OCI-LY7 (cell line): ENCODE results near the gene TRABD2B. TPM values are rescaled to one million over a fixed set of nuclear protein-coding genes. Genes with fewer than 3 reads are reported as not detected.

Experiments used
- BruUV-seq: library from RNA; stranded (reverse); fragments of 400-500 nt; replicated peaks from 2 replicates; lab custom pipeline; 2021; lab: Mats Ljungman, UMichigan
- CTCF ChIA-PET: fragments of 300-600 bp; sonication (Branson Sonifier 250); formaldehyde crosslinking; loops from one replicate; lab custom pipeline; 2022; ENCODE audit warnings: antibody characterized with exemption; ENCODE audit not compliant: unreplicated experiment; lab: Charles Lee
- POLR2A ChIA-PET: fragments of 300-600 bp; sonication (Branson Sonifier 250); formaldehyde crosslinking; loops from one replicate; lab custom pipeline; 2022; ENCODE audit warnings: antibody characterized with exemption; lab: Charles Lee
- DNase-seq: peaks from one replicate; pipeline ENCODE4 v3.0.0-alpha.2; 2015; ENCODE audit warnings: low spot score
- H2AFZ ChIP-seq: fragments of 200-600 bp; sonication (generic), shearing (Covaris generic); 2 replicates; pipeline ENCODE4 v1.6.1; 2014; ENCODE audit warnings: mild to moderate bottlenecking, antibody characterized with exemption, low read length, moderate library complexity
- H3K27ac ChIP-seq: fragments of 200-600 bp; sonication (generic); 2 replicates; pipeline ENCODE4 v1.5.1; 2014; ENCODE audit warnings: mixed run types, low read depth, mild to moderate bottlenecking, moderate library complexity, low read length, inconsistent platforms; ENCODE audit not compliant: poor library complexity, severe bottlenecking
- H3K36me3 ChIP-seq: fragments of 200-600 bp; sonication (generic); 2 replicates; pipeline ENCODE4 v1.6.1; 2014; ENCODE audit warnings: mild to moderate bottlenecking, antibody characterized with exemption, low read length, moderate library complexity, mixed read lengths; ENCODE audit not compliant: insufficient read depth
- H3K4me1 ChIP-seq: fragments of 200-600 bp; sonication (generic); 2 replicates; pipeline ENCODE4 v1.5.1; 2014; ENCODE audit warnings: mild to moderate bottlenecking, low read length; ENCODE audit not compliant: insufficient read depth, poor library complexity, severe bottlenecking
- H3K4me2 ChIP-seq: fragments of 200-600 bp; sonication (generic); 2 replicates; pipeline ENCODE4 v1.6.1; 2014; ENCODE audit warnings: mild to moderate bottlenecking, low read length
- H3K4me3 ChIP-seq: fragments of 200-600 bp; sonication (generic); 2 replicates; pipeline ENCODE4 v1.5.1; 2014; ENCODE audit warnings: mild to moderate bottlenecking, low read depth, low read length; ENCODE audit not compliant: poor library complexity, severe bottlenecking
- H3K79me2 ChIP-seq: fragments of 200-600 bp; sonication (generic); 2 replicates; pipeline ENCODE4 v1.6.1; 2016; ENCODE audit warnings: low read depth, mild to moderate bottlenecking, low read length, moderate library complexity, mixed read lengths; ENCODE audit not compliant: insufficient read depth
- H3K9me2 ChIP-seq: fragments of 200-600 bp; sonication (generic); 2 replicates; pipeline ENCODE4 v1.6.1; 2016; ENCODE audit warnings: mild to moderate bottlenecking, low read length, mixed read lengths; ENCODE audit not compliant: insufficient read depth
- H3K9me3 ChIP-seq: fragments of 200-600 bp; sonication (generic); 2 replicates; pipeline ENCODE4 v1.6.1; 2014; ENCODE audit warnings: mild to moderate bottlenecking, mixed run types, low read length, mixed read lengths
- H4K20me1 ChIP-seq: fragments of 200-600 bp; sonication (generic); 2 replicates; pipeline ENCODE4 v1.6.1; 2014; ENCODE audit warnings: mild to moderate bottlenecking, antibody characterized with exemption, low read length, moderate library complexity, mixed read lengths; ENCODE audit not compliant: insufficient read depth
- EZH2phosphoT487 ChIP-seq: fragments of 200-600 bp; sonication (generic); IDR thresholded peaks from 2 replicates; pipeline ENCODE4 v1.6.1; 2018; ENCODE audit warnings: low read depth, borderline replicate concordance, mild to moderate bottlenecking, mixed run types, antibody characterized with exemption, low read length, moderate library complexity, mixed read lengths
- intact Hi-C: fragments of 100-400 bp; cut with micrococcal nuclease; formaldehyde crosslinking; loops from one replicate; pipeline ENCODE4 v1.10.0; 2022; ENCODE audit not compliant: unreplicated experiment
- total RNA-seq, 2 experiments: library from RNA; depleted of rRNA in 1 of 2; stranded (reverse); fragments of >200 nt in 1 of 2; shearing (Covaris generic) in 1 of 2; gene quantifications; 2 replicates each; pipeline ENCODE4 v1.2.3, GENCODE V29; 2014 to 2022
- TF ChIP-seq, protein P1 (sequence below): fragments of 200-600 bp; sonication (generic); conservative IDR thresholded peaks from 2 replicates; pipeline ENCODE4 v1.5.1; 2014; ENCODE audit warnings: mild to moderate bottlenecking, antibody characterized with exemption, low read length, moderate library complexity, mixed read lengths

TRABD2B gene
- total RNA-seq, 2 experiments from 2014 or later = not detected

DNA sequence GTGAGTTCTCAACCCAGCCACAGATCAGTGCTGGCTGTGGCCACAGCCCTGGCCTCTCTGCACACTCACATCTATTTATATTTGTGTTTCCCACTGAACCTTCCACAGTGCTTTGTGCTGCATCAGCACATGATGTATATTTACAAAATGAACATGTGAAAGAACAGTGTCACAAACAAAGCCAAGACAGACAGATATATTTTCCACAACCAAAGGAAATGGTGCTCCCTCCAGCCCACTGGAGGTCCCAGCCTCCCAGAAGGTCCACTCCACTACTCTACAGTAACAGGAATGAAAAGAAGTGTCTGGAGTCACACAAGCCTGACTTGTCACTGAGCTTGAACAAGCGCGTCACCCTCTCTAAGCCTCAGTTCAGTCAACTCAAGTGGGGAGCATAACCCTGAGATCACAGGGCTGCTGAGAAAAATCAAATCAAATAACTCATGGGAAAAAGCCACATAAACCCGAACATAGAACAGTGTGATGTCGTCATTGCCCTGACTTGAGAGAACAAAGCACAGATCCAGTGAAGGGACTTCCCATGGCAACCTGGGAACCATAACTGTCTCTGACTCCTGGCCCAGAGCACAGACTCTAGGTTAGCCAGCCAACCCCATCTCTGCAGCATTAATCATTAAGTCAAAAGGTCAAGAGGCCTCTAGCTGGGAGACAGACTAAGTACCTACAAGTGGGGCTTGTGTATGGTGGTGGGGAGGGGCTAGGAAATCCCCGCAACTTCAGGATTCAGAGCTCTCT, 121.2 kb downstream of the TRABD2B start:
- no peak overlapping the region for H3K4me3 ChIP-seq
- H3K79me2 ChIP-seq = no peaks in the 10 kb centered on the region
- intact Hi-C loops = no loop called here
- CTCF ChIA-PET = no interaction called here
- no peaks in the 10 kb centered on the region for H3K4me1 ChIP-seq
- no peaks in the 10 kb centered on the region for H3K36me3 ChIP-seq
- TF ChIP-seq, protein P1, sequence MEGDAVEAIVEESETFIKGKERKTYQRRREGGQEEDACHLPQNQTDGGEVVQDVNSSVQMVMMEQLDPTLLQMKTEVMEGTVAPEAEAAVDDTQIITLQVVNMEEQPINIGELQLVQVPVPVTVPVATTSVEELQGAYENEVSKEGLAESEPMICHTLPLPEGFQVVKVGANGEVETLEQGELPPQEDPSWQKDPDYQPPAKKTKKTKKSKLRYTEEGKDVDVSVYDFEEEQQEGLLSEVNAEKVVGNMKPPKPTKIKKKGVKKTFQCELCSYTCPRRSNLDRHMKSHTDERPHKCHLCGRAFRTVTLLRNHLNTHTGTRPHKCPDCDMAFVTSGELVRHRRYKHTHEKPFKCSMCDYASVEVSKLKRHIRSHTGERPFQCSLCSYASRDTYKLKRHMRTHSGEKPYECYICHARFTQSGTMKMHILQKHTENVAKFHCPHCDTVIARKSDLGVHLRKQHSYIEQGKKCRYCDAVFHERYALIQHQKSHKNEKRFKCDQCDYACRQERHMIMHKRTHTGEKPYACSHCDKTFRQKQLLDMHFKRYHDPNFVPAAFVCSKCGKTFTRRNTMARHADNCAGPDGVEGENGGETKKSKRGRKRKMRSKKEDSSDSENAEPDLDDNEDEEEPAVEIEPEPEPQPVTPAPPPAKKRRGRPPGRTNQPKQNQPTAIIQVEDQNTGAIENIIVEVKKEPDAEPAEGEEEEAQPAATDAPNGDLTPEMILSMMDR = no peak
- TF ChIP-seq EZH2phosphoT487 = no peak
- no peak overlapping the region for H3K27ac ChIP-seq
- no peaks in the 10 kb centered on the region for H3K9me3 ChIP-seq
- POLR2A ChIA-PET = no interaction called here
- no peak overlapping the region for H2AFZ ChIP-seq
- H3K4me2 ChIP-seq = no peak overlapping the region
- H4K20me1 ChIP-seq = no peaks in the 10 kb centered on the region
- DNase-seq = no peak
- no TSS peak for BruUV-seq
- H3K9me2 ChIP-seq = no peaks in the 10 kb centered on the region

DNA sequence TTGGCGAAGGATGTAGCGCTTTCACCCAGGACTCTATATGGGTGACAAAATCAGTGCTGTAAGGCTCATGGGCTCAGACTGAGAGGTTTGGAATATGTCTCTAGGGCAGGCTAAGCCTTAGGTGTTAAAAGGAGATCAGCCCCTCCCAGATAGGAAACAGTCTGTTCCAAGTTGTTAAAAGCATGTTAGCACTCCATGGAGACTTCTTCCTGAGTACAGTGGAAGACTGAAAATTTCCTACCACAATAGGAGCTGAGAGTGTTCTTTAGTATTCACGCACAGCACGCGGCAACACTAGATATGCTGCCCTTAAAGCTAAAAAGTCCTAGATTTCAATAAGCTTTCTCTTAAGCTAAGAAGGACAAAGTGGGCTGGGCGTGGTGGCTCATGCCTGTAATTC, 122.1 kb downstream of the TRABD2B start:
- Histone ChIP-seq H3K36me3 (no peaks in the 10 kb centered on the region), H3K4me3 (no peak overlapping the region), H3K79me2 (no peaks in the 10 kb centered on the region), H3K4me1 (no peaks in the 10 kb centered on the region), H3K9me2 (no peaks in the 10 kb centered on the region), H3K4me2 (no peak overlapping the region), H4K20me1 (no peaks in the 10 kb centered on the region), H3K9me3 (no peaks in the 10 kb centered on the region), H2AFZ (no peak overlapping the region), H3K27ac (no peak overlapping the region)
- ChIA-PET POLR2A (no interaction called here), CTCF (no interaction called here)
- DNase-seq = no peak
- no TSS peak for BruUV-seq
- intact Hi-C loops = no loop called here
- TF ChIP-seq, protein P1 = no peak
- no peak for TF ChIP-seq EZH2phosphoT487

GRCh38 chr1:47873337-47873736, 123.8 kb downstream of the TRABD2B start:
- BruUV-seq = no TSS peak
- no peaks in the 10 kb centered on the region for H3K4me1 ChIP-seq

More at GRCh38 chr1:47873337-47873736, 123.8 kb downstream of the TRABD2B start:
- no peak overlapping the region for H3K4me3 ChIP-seq
- ChIA-PET POLR2A (no interaction called here), CTCF (no interaction called here)
- H4K20me1 ChIP-seq = no peaks in the 10 kb centered on the region
- no peak for DNase-seq
- H3K36me3 ChIP-seq = no peaks in the 10 kb centered on the region
- intact Hi-C loops = no loop called here
- no peak overlapping the region for H3K4me2 ChIP-seq
- no peak overlapping the region for H3K27ac ChIP-seq
- H2AFZ ChIP-seq = no peak overlapping the region
- TF ChIP-seq, protein P1 = no peak
- TF ChIP-seq EZH2phosphoT487 = no peak
- no peaks in the 10 kb centered on the region for H3K9me2 ChIP-seq
- H3K9me3 ChIP-seq = no peaks in the 10 kb centered on the region
- no peaks in the 10 kb centered on the region for H3K79me2 ChIP-seq
